Thyroid gland (tissue), 4 donors: ENCODE results near the gene OMD. TPM values are rescaled to one million over a fixed set of nuclear protein-coding genes. Genes with fewer than 3 reads are reported as not detected.

Experiments used
- DNase-seq, 2 donors: peaks; one replicate each; pipeline ENCODE4 v3.0.0-alpha.2; 2019
- H3K27ac ChIP-seq, 3 donors: fragments of 200-600 bp; sonication (generic); 1 replicate in 2 of 3; 2 replicates in 1 of 3; pipeline ENCODE4 v1.5.1; 2016 to 2019; ENCODE audit warnings: mild to moderate bottlenecking in 1 of 3, moderate library complexity in 1 of 3
- H3K27me3 ChIP-seq: fragments of 200-600 bp; sonication (generic); one replicate; pipeline ENCODE4 v1.5.1; 2019
- H3K36me3 ChIP-seq, 2 donors: fragments of 200-600 bp; sonication (generic); one replicate each; pipeline ENCODE4 v1.5.1; 2016 to 2019
- H3K4me1 ChIP-seq, 2 donors: fragments of 200-600 bp; sonication (generic); one replicate each; pipeline ENCODE4 v1.5.1; 2017 to 2019
- H3K4me3 ChIP-seq, 3 donors: fragments of 200-600 bp; sonication (generic); replicated peaks in 1 of 3; 1 replicate in 2 of 3; 2 replicates in 1 of 3; pipeline ENCODE4 v1.5.1; 2016; ENCODE audit warnings: mild to moderate bottlenecking in 1 of 3
- H3K9me3 ChIP-seq: fragments of 200-600 bp; sonication (generic); one replicate; pipeline ENCODE4 v1.5.1; 2017
- POLR2A ChIP-seq, 2 donors: fragments of 450-650 bp; IDR thresholded peaks; one replicate each; pipeline ENCODE4 v1.6.1; 2017; ENCODE audit warnings: antibody characterized with exemption in 2 of 2, mild to moderate bottlenecking in 2 of 2, moderate library complexity in 1 of 2
- WGBS, 2 donors: methylation state at CpG; one replicate each; pipeline ENCODE4 v1.1.5; 2017; 5-methylcytosine and 5-hydroxymethylcytosine counted together
- intact Hi-C: fragments of 100-400 bp; cut with DNase I; formaldehyde crosslinking; loops from one replicate; pipeline ENCODE4 v1.15.1; 2023
- total RNA-seq, 4 donors: library from RNA; depleted of rRNA; stranded (reverse); fragments of >200 nt; gene quantifications; one replicate each; pipeline ENCODE4 v1.2.3, GENCODE V29; 2016
- TF ChIP-seq, protein P1 (sequence below), 6 experiments: fragments of 200-600 bp in 3 of 6; fragments of 450-650 bp in 3 of 6; sonication (generic) in 3 of 6; IDR thresholded peaks; one replicate each; pipeline ENCODE4 v1.5.1; 2016 to 2019; ENCODE audit warnings: antibody characterized with exemption in 6 of 6, mild to moderate bottlenecking in 2 of 6, inconsistent platforms in 1 of 6, moderate library complexity in 1 of 6

OMD gene
- total RNA-seq, 4 donors from 2014 or later = 6.0 to 52.4 (median 16.6) TPM

DNA sequence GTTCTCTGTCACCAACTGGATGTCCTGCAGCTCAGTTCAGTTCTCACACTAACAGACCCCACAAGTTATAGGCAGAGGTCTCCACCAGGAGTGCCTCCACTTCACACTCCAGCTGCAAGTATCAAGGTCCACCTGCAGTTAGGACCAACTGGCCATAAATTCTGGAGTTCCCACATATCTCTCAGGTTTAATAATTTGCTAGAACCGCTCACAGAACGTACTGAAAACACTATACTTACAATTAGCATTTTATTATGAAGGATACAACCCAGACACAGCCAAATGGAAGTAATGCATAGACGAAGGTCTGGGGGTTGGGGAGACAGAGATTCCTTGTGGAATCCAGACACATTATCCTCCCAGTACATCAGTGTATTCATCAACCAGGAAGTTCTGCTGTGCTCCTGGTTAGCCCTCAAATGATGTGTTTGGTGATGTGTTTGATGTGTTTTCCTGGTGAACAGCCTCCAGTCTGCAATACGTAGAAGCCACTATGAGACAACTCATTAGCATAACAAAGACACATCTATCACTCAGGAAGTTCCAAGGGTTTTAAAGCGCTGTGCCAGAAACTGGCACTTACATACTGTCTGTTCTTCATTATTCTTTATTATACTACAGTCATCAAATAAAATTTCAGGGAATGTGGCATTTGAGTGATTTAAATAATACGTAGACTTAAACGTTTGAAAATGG is 45.3 kb downstream of the OMD start:
- Histone ChIP-seq H3K27me3 (no peaks in the 10 kb centered on the region), H3K9me3 (no peaks in the 10 kb centered on the region), H3K36me3 (no peaks in the 10 kb centered on the region), H3K4me3 (no peak overlapping the region), H3K4me1 (no peaks in the 10 kb centered on the region), H3K27ac (no peak overlapping the region)
- 85 to 86% methylated on average over 7 of the region's 7 CpGs for WGBS, 2 donors
- DNase-seq = no peak
- intact Hi-C loops = no loop called here
- TF ChIP-seq, protein P1, sequence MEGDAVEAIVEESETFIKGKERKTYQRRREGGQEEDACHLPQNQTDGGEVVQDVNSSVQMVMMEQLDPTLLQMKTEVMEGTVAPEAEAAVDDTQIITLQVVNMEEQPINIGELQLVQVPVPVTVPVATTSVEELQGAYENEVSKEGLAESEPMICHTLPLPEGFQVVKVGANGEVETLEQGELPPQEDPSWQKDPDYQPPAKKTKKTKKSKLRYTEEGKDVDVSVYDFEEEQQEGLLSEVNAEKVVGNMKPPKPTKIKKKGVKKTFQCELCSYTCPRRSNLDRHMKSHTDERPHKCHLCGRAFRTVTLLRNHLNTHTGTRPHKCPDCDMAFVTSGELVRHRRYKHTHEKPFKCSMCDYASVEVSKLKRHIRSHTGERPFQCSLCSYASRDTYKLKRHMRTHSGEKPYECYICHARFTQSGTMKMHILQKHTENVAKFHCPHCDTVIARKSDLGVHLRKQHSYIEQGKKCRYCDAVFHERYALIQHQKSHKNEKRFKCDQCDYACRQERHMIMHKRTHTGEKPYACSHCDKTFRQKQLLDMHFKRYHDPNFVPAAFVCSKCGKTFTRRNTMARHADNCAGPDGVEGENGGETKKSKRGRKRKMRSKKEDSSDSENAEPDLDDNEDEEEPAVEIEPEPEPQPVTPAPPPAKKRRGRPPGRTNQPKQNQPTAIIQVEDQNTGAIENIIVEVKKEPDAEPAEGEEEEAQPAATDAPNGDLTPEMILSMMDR (IDR thresholded peaks at IDR 0.05) = no peak
- no peak for TF ChIP-seq POLR2A (IDR thresholded peaks at IDR 0.05)

DNA sequence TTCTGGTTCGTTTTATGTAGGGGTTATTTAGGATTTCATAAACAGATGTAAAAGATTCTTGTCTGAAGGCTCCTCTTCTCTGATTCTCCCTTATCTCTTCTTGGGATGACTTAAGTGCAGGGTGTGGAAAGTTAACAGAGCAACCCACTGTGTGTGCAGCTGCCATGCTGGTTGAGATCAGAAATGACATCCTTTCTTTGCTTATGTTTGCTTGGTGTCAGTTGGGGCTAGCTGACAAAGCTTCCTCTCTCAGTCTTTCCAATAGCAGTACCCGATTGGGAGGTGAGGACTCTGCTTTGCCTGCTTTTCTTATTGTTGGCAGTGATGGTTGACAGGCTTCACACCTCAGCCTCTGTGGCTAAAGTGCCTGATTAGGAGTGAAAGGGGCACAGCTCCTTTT is 46.4 kb downstream of the OMD start:
- no peak overlapping the region for H3K4me3 ChIP-seq

DNA sequence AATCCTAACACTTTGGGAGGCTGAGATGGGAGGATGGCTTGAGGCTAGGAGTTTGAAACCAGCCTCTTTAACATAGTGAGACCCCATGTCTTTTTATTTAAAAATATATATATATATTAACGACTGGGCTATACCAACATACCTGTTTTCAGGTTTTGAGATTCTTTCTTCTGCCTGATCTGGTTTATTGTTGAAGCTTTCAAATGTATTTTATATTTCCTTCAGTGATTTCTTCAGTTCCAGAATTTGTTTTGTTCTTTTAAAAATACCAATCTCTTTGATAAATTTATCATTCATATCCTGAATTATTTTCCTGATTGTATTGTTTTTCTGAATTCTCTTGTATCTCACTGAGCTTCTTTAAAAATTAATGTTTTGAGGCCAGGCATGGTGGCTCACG is 51.1 kb downstream of the OMD start:
- H3K4me3 ChIP-seq = no peak overlapping the region
- no peak overlapping the region for H3K27ac ChIP-seq
- TF ChIP-seq POLR2A (IDR thresholded peaks at IDR 0.05) = no peak
- TF ChIP-seq, protein P1 (IDR thresholded peaks at IDR 0.05) = no peak
- WGBS, 2 donors = 98% methylated on average over 2 of the region's 2 CpGs
- no peaks in the 10 kb centered on the region for H3K9me3 ChIP-seq
- no peaks in the 10 kb centered on the region for H3K4me1 ChIP-seq
- DNase-seq = no peak
- no peaks in the 10 kb centered on the region for H3K27me3 ChIP-seq
- H3K36me3 ChIP-seq = no peaks in the 10 kb centered on the region
- intact Hi-C loops = no loop called here

More for the DNA sequence above, 46.4 kb downstream of the OMD start:
- Histone ChIP-seq H3K36me3 (no peaks in the 10 kb centered on the region), H3K9me3 (no peaks in the 10 kb centered on the region), H3K4me1 (no peaks in the 10 kb centered on the region), H3K27ac (no peak overlapping the region), H3K27me3 (no peaks in the 10 kb centered on the region)
- intact Hi-C loops = no loop called here
- 69 to 82% methylated on average over 2 of the region's 2 CpGs for WGBS, 2 donors
- TF ChIP-seq, protein P1 (IDR thresholded peaks at IDR 0.05) = no peak
- TF ChIP-seq POLR2A (IDR thresholded peaks at IDR 0.05) = no peak
- DNase-seq = no peak

DNA sequence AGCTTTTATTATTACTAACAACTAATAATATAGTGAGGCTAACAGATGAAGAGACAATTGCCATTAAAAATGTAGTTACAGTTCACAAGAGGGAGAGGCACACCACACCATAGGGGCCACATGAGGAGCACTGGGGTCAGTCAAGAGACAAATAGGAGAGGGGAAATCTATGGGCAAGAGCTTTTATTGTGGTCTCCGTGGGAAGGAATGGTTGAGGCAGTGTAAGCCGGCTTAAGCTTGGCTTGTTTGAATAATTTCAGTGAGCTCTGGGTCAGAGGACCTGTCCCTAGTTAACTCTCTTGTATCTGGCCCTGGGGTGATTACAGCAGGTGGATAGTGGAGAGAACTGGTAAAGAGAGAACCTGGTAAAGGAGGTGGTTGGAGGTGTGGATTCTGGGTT is 55.2 kb downstream of the OMD start:
- Histone ChIP-seq H3K36me3 (no peaks in the 10 kb centered on the region), H3K4me3 (no peak overlapping the region), H3K27me3 (no peaks in the 10 kb centered on the region), H3K27ac (no peak overlapping the region), H3K4me1 (no peaks in the 10 kb centered on the region), H3K9me3 (no peaks in the 10 kb centered on the region)
- TF ChIP-seq, protein P1 (IDR thresholded peaks at IDR 0.05) = no peak
- TF ChIP-seq POLR2A (IDR thresholded peaks at IDR 0.05) = no peak
- intact Hi-C loops = no loop called here
- 25 to 35% methylated on average over 2 of the region's 2 CpGs for WGBS, 2 donors
- DNase-seq = no peak

Other genes starting within 250 kb of the OMD start
- 100 to 1,000 TPM in 2 of 4 donors, 10 to 100 TPM in 2; 85.2 to 317 (median 110) TPM for gene IARS1, start 130.8 kb downstream of the OMD start, total RNA-seq
- 10 to 100 TPM; 30.0 to 38.2 (median 33.6) TPM for gene NOL8, start 99.1 kb downstream of the OMD start, total RNA-seq
- 10 to 100 TPM in 1 of 4 donors, 1 to 10 TPM in 3; 1.5 to 11.6 (median 5.5) TPM for gene CENPP, start 98.5 kb downstream of the OMD start, total RNA-seq
- 10 to 100 TPM in 3 of 4 donors, 1 to 10 TPM in 1; 4.5 to 20.8 (median 16.1) TPM for gene OGN, start 19.9 kb downstream of the OMD start, total RNA-seq
- 10 to 100 TPM in 1 of 4 donors, 1 to 10 TPM in 3; 2.4 to 15.3 (median 7.4) TPM for gene ASPN, start 58.0 kb upstream of the OMD start, total RNA-seq
- gene ECM2, start 111.5 kb upstream of the OMD start, total RNA-seq = 10 to 100 TPM in 3 of 4 donors, 1 to 10 TPM in 1; 4.9 to 15.2 (median 12.6) TPM
- gene IPPK, start 245.7 kb upstream of the OMD start, total RNA-seq = 10 to 100 TPM in 2 of 4 donors, 1 to 10 TPM in 2; 6.3 to 12.2 (median 10.2) TPM